ENCODE measurements around the gene VSIR. TPM values are rescaled to one million over a fixed set of nuclear protein-coding genes. Genes with fewer than 3 reads are reported as not detected.

The VSIR gene
- total and polyA plus RNA-seq, 2 donors from 2014 or later: 32.1 to 66.6 TPM

- no peak overlapping the region for H3K27ac ChIP-seq (ENCODE audit: low read depth in 2 of 2, low read length in 2 of 2)
- FAIRE-seq: no peak
- H3K36me3 ChIP-seq (ENCODE audit: control insufficient read depth in 2 of 3, insufficient read depth in 3 of 3, low read length in 3 of 3): no peaks in the 10 kb centered on the region
- H3K9me3 ChIP-seq (ENCODE audit: control insufficient read depth in 2 of 3, insufficient read depth in 1 of 3, low read length in 3 of 3): no peaks in the 10 kb centered on the region
- H3K4me3 ChIP-seq (ENCODE audit: low read length in 3 of 3): no peak overlapping the region
- TF ChIP-seq CTCF (IDR thresholded peaks at IDR 0.05; ENCODE audit: borderline replicate concordance, extremely low read depth, insufficient read depth): no peak
- H3K27me3 ChIP-seq (ENCODE audit: control insufficient read depth, insufficient read depth, low read length): no peaks in the 10 kb centered on the region
- intact Hi-C loops (cut with DNase I): no loop called here
- no peak overlapping the region for H3K9ac ChIP-seq (ENCODE audit: low read length in 3 of 3)
- H3K4me1 ChIP-seq (ENCODE audit: control insufficient read depth in 2 of 3, insufficient read depth in 2 of 3, low read depth in 1 of 3, low read length in 3 of 3): no peaks in the 10 kb centered on the region
- DNase-seq: peak in 1 of 5 donors; percentile 62
Observed at GRCh38 chr10:71783917-71784678, 10.8 kb upstream of the VSIR start.

- Histone ChIP-seq H3K27ac (ENCODE audit: low read depth in 2 of 2, low read length in 2 of 2) (no peak overlapping the region), H3K9me3 (ENCODE audit: control insufficient read depth in 2 of 3, insufficient read depth in 1 of 3, low read length in 3 of 3) (no peaks in the 10 kb centered on the region), H3K4me1 (ENCODE audit: control insufficient read depth in 2 of 3, insufficient read depth in 2 of 3, low read depth in 1 of 3, low read length in 3 of 3) (no peaks in the 10 kb centered on the region), H3K36me3 (ENCODE audit: control insufficient read depth in 2 of 3, insufficient read depth in 3 of 3, low read length in 3 of 3) (no peaks in the 10 kb centered on the region), H3K9ac (ENCODE audit: low read length in 3 of 3) (no peak overlapping the region), H3K27me3 (ENCODE audit: control insufficient read depth, insufficient read depth, low read length) (no peaks in the 10 kb centered on the region), H3K4me3 (ENCODE audit: low read length in 3 of 3) (no peak overlapping the region)
- intact Hi-C loops (cut with DNase I): no loop called here
- FAIRE-seq (no peak), DNase-seq (peak in 2 of 5 donors; percentile 17 to 65)
- TF ChIP-seq CTCF (IDR thresholded peaks at IDR 0.05; ENCODE audit: borderline replicate concordance, extremely low read depth, insufficient read depth): no peak
Observed at GRCh38 chr10:71782917-71783490, 9.7 kb upstream of the VSIR start.

GRCh38 chr10:71782221-71782916 lies 9.0 kb upstream of the VSIR start:
- Histone ChIP-seq H3K27ac (ENCODE audit: low read depth in 2 of 2, low read length in 2 of 2) (no peak overlapping the region), H3K27me3 (ENCODE audit: control insufficient read depth, insufficient read depth, low read length) (no peaks in the 10 kb centered on the region), H3K9ac (ENCODE audit: low read length in 3 of 3) (no peak overlapping the region), H3K9me3 (ENCODE audit: control insufficient read depth in 2 of 3, insufficient read depth in 1 of 3, low read length in 3 of 3) (no peaks in the 10 kb centered on the region), H3K36me3 (ENCODE audit: control insufficient read depth in 2 of 3, insufficient read depth in 3 of 3, low read length in 3 of 3) (no peaks in the 10 kb centered on the region), H3K4me1 (ENCODE audit: control insufficient read depth in 2 of 3, insufficient read depth in 2 of 3, low read depth in 1 of 3, low read length in 3 of 3) (no peaks in the 10 kb centered on the region), H3K4me3 (ENCODE audit: low read length in 3 of 3) (no peak overlapping the region)
- DNase-seq (peak in 1 of 5 donors; percentile 56), FAIRE-seq (no peak)
- intact Hi-C loops (cut with DNase I): no loop called here
- no peak for TF ChIP-seq CTCF (IDR thresholded peaks at IDR 0.05; ENCODE audit: borderline replicate concordance, extremely low read depth, insufficient read depth)

Data from kidney (tissue), 14 donors.